Gastrocnemius medialis (tissue), 4 donors: ENCODE data around the gene FAT4.

Experiments
- POLR2A ChIP-seq, 2 donors: fragments of 450-650 bp; IDR thresholded peaks; one replicate each; pipeline ENCODE4 v1.6.1; 2017; ENCODE audit warnings: antibody characterized with exemption in 2 of 2, mild to moderate bottlenecking in 2 of 2, moderate library complexity in 2 of 2
- TF ChIP-seq, protein P1 (sequence below), 5 experiments: fragments of 450-650 bp in 3 of 5; fragments of 200-600 bp in 2 of 5; sonication (generic) in 2 of 5; IDR thresholded peaks in 4 of 5; conservative IDR thresholded peaks in 1 of 5; 1 replicate in 4 of 5; 2 replicates in 1 of 5; pipeline ENCODE4 v1.5.1; 2016 to 2019; ENCODE audit warnings: antibody characterized with exemption in 5 of 5, mild to moderate bottlenecking in 3 of 5, moderate library complexity in 3 of 5

DNA sequence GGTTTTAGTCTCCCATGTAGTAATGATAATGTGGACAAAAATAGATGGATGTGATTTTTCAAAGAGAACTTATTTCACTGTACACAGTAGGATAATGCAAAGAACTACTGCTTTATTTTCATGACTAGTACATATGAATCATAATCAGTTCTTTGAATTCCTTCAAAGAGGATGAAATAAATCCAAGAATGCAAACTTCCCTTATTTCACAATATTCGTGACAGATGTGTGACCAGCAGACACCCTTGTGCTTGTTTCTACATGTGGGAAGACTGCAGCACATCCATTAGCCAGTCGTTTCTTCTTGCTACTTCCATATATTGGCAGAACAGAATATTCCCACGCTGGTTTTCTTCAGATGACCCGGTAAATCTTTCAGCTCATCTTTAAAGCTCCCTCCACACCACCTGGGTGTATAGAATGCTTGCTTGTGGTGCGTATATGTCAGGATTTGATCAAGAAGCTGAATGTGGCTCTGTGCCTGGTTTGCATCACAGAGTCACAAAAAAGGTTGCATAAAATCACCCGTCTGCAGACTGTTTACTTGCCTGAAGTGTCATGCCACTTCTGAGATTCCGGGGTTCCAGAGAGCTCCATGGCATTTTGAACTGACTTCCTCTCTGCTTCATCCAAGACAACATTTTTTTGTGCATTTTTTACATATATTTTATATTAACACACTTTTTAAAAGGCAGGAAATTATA lies 47.7 kb upstream of the FAT4 start:
- TF ChIP-seq, protein P1, sequence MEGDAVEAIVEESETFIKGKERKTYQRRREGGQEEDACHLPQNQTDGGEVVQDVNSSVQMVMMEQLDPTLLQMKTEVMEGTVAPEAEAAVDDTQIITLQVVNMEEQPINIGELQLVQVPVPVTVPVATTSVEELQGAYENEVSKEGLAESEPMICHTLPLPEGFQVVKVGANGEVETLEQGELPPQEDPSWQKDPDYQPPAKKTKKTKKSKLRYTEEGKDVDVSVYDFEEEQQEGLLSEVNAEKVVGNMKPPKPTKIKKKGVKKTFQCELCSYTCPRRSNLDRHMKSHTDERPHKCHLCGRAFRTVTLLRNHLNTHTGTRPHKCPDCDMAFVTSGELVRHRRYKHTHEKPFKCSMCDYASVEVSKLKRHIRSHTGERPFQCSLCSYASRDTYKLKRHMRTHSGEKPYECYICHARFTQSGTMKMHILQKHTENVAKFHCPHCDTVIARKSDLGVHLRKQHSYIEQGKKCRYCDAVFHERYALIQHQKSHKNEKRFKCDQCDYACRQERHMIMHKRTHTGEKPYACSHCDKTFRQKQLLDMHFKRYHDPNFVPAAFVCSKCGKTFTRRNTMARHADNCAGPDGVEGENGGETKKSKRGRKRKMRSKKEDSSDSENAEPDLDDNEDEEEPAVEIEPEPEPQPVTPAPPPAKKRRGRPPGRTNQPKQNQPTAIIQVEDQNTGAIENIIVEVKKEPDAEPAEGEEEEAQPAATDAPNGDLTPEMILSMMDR (IDR thresholded peaks at IDR 0.05 in 4 of 5, conservative IDR thresholded peaks at IDR 0.05 in 1 of 5): no peak
- no peak for TF ChIP-seq POLR2A (IDR thresholded peaks at IDR 0.05)
